Measurements from ENCODE around the gene LCNL1.

GRCh38 chr9:136990242-136990911, 7.6 kb downstream of the LCNL1 start:
- TF ChIP-seq CTCF (IDR thresholded peaks at IDR 0.05) (no peak), POLR2A (IDR thresholded peaks at IDR 0.05) (no peak)

Data from prostate gland (tissue), 2 donors.